Measurements from ENCODE around the gene ASAP3.
A peak's percentile ranks its signal among the peaks of the same experiment; 100 is the strongest.

ASAP3 gene

DNA sequence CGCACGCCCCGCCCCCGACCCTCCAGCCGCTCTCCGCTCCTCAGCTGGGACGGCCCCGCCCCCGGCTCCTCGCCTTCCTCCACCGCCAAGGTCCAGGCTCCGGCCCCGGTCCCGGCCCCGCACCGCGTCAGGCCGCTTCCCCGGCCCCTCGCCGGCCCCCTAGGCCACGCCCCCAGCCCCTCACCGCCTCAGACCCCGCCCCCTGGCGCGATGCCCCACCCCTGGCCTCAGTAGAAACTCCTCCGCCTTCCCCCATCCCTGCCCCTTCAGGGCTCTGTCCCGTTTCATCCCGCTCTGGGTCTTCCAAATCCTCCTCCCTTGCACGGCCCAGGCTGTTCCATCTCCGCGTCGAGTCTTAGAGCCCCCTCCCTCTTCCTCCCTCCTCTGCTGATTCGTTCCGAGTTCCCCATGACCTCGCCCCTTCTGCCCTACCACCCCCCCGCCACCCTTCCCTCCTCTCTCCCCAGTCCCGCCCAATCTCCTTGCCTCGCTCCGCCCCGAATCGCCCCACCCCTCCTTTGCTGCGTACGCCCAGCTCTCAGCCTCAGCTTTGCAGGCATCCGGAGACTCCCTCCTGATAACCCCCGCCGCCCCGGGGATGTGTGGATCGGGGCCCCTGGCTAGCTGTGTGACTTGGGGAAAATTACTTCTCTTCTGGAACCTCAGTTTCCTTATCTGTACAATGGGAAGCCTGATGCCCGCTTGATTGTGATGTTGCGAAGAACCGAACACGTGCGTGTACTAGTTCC is 448 bp upstream of the ASAP3 start:
- FAIRE-seq (no peak), DNase-seq (ENCODE audit: insufficient read length, low spot score) (peak; percentile 46)
- TF ChIP-seq CTCF (IDR thresholded peaks at IDR 0.05; ENCODE audit: insufficient read depth, missing control alignments), result no peak

- no peak for FAIRE-seq
- TF ChIP-seq CTCF (IDR thresholded peaks at IDR 0.05; ENCODE audit: insufficient read depth, missing control alignments), result no peak
- no peak for DNase-seq (ENCODE audit: insufficient read length, low spot score)
Observed at GRCh38 chr1:23481904-23482303, 2.1 kb downstream of the ASAP3 start.

- DNase-seq (ENCODE audit: insufficient read length, low spot score), result no peak
- no peak for TF ChIP-seq CTCF (IDR thresholded peaks at IDR 0.05; ENCODE audit: insufficient read depth, missing control alignments)
- no peak for FAIRE-seq
Observed at GRCh38 chr1:23481026-23481597, 2.9 kb downstream of the ASAP3 start.

- no peak for FAIRE-seq
- no peak for DNase-seq (ENCODE audit: insufficient read length, low spot score)
- TF ChIP-seq CTCF (IDR thresholded peaks at IDR 0.05; ENCODE audit: insufficient read depth, missing control alignments), result no peak
Observed at GRCh38 chr1:23480187-23481025, 3.6 kb downstream of the ASAP3 start.

DNA sequence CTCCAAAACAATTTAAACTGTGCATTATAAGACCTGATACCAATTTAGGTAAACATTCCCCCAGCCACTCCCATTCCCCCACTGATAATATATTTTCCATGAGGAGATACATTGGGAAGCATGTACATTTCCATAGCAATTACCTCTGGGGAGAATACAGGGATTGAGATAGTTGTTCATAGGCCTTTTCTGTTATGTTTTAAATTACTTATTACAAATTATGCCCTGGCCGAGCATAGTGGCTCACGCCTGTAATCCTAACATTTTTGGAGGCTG is 4.4 kb downstream of the ASAP3 start:
- TF ChIP-seq CTCF (IDR thresholded peaks at IDR 0.05; ENCODE audit: insufficient read depth, missing control alignments), result no peak
- DNase-seq (ENCODE audit: insufficient read length, low spot score), result no peak
- no peak for FAIRE-seq

DNA sequence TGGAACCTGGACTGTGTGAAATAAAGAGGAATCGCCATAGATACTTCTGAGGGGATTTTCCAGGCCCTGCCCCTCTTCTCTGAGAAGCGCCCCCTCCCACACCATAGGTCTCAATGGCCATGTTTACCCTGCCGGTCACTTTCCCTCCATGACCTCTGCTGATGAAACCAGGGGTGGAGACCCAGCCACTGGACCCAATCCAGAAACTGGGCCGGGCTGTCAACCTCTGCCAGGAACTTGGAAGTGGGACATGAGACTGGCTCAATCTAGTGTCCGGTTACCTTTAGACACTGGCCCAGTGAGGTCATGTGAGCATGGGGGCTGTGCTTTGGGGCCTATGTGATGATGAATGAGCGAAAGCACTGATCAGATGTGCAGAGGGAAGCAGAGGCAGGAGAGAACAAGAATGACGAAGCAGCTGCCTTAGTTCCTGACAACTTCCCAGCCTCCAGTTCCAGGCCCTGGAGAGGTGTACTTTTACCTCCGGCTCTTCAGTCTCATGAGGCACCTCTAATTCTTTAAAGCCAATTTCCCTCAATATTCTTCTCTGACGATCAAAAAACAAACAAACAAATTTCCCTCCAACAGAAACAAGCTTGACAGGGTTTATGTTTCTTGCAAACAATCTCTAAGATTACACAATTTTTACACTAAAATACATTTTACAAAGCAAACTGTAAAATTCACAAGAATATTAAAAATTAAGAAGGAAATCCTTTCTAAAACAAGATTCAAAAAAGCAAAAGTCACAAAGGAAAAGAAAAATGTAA is 4.9 kb downstream of the ASAP3 start:
- DNase-seq (ENCODE audit: insufficient read length, low spot score) (no peak), FAIRE-seq (no peak)

More for the DNA sequence above, 4.9 kb downstream of the ASAP3 start:
- no peak for TF ChIP-seq CTCF (IDR thresholded peaks at IDR 0.05; ENCODE audit: insufficient read depth, missing control alignments)
